ENCODE results near the gene IHH. TPM values are rescaled to one million over a fixed set of nuclear protein-coding genes. Genes with fewer than 3 reads are reported as not detected.

Gene IHH
- total RNA-seq, 1 donor from 2014 or later: 10.8 TPM

DNA sequence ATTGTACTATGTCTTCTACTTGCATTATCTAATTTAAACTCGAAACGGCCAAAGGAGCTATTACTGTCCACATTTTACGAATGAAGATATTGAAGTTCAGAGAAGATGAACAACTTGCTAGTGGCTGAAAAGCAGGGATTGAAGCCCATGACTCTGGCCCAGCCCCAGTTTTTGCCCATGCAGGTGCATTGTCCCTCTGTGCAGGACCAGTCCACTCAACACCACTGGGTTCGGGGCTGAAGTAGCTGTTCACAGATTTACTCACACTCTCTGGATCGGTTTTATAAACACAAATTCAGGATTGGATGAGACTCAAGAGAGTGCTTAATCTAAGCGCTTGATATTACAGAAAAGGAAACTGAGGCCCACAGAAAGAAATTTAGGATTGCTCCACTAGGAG lies 1.4 kb upstream of the IHH start:
- DNase-seq (ENCODE audit: extremely low spot score, unreplicated experiment): no peak
- Mint-ChIP-seq H3K27me3 (peaks cover 85% of the 10 kb centered on the region), H3K9me3 (no peaks in the 10 kb centered on the region), H3K36me3 (no peaks in the 10 kb centered on the region), H3K4me3 (peak overlapping the region; percentile 31), H3K27ac (no peak overlapping the region), H3K4me1 (ENCODE audit: unreplicated experiment) (no peaks in the 10 kb centered on the region)
- TF ChIP-seq, protein P1, sequence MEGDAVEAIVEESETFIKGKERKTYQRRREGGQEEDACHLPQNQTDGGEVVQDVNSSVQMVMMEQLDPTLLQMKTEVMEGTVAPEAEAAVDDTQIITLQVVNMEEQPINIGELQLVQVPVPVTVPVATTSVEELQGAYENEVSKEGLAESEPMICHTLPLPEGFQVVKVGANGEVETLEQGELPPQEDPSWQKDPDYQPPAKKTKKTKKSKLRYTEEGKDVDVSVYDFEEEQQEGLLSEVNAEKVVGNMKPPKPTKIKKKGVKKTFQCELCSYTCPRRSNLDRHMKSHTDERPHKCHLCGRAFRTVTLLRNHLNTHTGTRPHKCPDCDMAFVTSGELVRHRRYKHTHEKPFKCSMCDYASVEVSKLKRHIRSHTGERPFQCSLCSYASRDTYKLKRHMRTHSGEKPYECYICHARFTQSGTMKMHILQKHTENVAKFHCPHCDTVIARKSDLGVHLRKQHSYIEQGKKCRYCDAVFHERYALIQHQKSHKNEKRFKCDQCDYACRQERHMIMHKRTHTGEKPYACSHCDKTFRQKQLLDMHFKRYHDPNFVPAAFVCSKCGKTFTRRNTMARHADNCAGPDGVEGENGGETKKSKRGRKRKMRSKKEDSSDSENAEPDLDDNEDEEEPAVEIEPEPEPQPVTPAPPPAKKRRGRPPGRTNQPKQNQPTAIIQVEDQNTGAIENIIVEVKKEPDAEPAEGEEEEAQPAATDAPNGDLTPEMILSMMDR (conservative IDR thresholded peaks at IDR 0.05): no peak

DNA sequence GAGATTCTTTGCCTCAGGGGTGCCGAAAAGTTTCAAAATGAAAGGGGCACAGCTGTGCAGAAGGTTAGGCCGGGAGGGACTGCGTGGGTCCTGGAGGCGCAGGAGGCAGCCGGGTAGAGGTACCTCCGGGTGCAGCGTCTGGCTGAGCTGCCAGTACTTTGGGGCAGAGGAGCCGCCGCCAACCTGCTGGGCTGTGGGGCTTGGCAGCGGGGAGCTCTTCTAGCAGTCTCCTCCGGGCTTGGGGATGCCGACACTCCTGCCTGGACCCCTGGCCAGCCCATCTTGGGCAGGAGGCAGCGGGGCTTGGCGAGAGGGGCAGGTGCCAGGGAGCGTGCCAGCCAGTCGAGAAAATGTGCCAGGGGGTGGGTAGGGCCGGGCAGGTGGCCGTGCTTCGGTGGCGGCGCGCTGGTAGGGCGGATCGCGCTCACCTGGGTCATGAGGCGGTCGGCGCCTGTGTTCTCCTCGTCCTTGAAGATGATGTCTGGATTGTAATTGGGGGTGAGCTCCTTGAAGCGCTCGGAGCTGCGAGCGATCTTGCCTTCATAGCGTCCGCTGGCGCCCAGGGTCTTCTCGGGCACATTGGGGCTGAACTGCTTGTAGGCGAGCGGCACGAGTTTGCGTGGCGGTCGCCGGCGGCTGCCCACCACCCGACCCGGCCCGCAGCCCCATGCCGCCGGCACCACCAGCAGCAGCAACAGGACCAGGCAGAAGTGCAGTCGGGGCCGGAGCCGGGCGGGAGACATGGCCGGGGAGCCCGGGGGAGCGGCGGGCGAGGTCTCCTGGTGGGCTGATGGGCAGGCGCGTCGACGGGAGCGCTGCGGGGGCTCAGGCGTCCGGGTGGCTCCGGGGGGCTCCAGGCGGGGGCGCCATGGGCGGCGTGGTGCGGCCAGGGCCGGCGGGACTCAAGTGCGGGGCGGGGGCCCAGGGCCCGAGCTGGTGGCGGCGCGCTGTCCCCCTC lies 717 bp downstream of the IHH start:
- DNase-seq (ENCODE audit: extremely low spot score, unreplicated experiment): no peak

DNA sequence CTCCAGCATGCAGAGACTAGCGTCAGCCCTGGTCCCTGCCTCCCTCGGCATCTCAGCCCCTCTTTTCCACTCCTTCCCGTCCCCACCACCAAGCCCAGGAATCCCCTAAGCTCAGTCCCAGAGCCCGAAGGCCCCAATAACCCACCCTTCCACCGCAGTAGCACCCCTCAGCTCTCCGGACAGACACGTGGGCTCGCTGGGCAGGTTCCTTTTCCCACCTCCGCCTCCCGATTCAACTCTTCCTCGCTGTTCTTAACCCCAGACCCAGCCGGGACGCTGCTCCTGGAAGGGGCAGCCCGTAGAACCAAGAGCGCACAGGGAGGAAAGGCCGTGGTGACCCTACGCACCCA lies 1.4 kb downstream of the IHH start:
- no peak for DNase-seq (ENCODE audit: extremely low spot score, unreplicated experiment)
- peaks cover 87% of the 10 kb centered on the region for H3K27me3 Mint-ChIP-seq

More for the DNA sequence above, 717 bp downstream of the IHH start:
- peak overlapping the region; percentile 81 for H3K4me3 Mint-ChIP-seq
- H3K36me3 Mint-ChIP-seq: no peaks in the 10 kb centered on the region
- H3K4me1 Mint-ChIP-seq (ENCODE audit: unreplicated experiment): no peaks in the 10 kb centered on the region
- peaks cover 87% of the 10 kb centered on the region for H3K27me3 Mint-ChIP-seq
- no peaks in the 10 kb centered on the region for H3K9me3 Mint-ChIP-seq
- TF ChIP-seq, protein P1 (conservative IDR thresholded peaks at IDR 0.05): no peak
- H3K27ac Mint-ChIP-seq: no peak overlapping the region

DNA sequence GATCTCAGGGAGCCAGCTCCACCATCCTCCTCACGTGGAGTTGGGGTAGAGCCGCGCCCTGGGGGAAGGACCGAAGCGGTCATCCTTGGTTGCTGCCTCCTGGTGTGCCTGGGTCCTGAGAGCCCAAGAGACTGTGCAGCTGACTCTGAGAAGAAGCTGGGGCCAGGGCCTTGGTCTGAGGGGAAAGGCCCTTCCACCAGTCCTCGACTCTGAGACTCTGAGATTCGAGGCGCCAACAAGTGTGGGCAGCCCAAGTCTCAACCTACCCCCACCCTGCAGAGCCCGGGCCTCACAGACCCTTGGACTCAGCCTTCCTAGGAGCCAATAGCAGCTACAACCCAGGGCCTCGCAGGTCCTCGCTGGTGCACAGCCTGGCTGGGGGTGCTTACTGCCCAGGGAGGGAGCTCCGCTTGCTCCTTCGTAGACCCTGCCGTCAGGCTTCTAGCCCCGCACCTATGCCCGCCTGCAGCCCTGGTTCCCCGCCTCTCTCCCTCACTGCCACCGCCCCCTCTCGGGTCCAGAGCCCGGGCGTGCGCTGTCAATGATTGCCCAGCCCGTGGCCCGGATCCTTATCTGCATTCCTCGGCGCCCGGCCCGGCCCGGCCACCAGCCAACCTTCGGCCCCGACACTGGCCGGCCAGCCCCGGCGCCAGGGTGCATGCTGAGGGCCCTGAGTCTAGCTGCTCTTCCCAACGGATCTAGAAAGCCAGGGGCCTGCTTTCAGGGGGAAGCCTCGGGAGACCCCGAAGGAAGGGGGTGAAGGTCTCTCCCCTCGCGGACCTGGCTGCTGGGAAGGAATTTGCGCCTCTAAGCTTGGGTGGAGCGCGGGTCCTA lies 2.0 kb downstream of the IHH start:
- Mint-ChIP-seq H3K36me3 (no peaks in the 10 kb centered on the region), H3K4me1 (ENCODE audit: unreplicated experiment) (no peaks in the 10 kb centered on the region), H3K9me3 (no peaks in the 10 kb centered on the region), H3K27ac (peak overlapping the region; percentile 66), H3K4me3 (peak overlapping the region; percentile 81), H3K27me3 (peaks cover 87% of the 10 kb centered on the region)
- DNase-seq (ENCODE audit: extremely low spot score, unreplicated experiment): no peak
- TF ChIP-seq, protein P1 (conservative IDR thresholded peaks at IDR 0.05): no peak

More for the DNA sequence above, 1.4 kb downstream of the IHH start:
- no peaks in the 10 kb centered on the region for H3K36me3 Mint-ChIP-seq
- no peaks in the 10 kb centered on the region for H3K4me1 Mint-ChIP-seq (ENCODE audit: unreplicated experiment)
- H3K9me3 Mint-ChIP-seq: no peaks in the 10 kb centered on the region
- TF ChIP-seq, protein P1 (conservative IDR thresholded peaks at IDR 0.05): no peak
- peak overlapping the region; percentile 66 for H3K27ac Mint-ChIP-seq
- H3K4me3 Mint-ChIP-seq: peak overlapping the region; percentile 81

DNA sequence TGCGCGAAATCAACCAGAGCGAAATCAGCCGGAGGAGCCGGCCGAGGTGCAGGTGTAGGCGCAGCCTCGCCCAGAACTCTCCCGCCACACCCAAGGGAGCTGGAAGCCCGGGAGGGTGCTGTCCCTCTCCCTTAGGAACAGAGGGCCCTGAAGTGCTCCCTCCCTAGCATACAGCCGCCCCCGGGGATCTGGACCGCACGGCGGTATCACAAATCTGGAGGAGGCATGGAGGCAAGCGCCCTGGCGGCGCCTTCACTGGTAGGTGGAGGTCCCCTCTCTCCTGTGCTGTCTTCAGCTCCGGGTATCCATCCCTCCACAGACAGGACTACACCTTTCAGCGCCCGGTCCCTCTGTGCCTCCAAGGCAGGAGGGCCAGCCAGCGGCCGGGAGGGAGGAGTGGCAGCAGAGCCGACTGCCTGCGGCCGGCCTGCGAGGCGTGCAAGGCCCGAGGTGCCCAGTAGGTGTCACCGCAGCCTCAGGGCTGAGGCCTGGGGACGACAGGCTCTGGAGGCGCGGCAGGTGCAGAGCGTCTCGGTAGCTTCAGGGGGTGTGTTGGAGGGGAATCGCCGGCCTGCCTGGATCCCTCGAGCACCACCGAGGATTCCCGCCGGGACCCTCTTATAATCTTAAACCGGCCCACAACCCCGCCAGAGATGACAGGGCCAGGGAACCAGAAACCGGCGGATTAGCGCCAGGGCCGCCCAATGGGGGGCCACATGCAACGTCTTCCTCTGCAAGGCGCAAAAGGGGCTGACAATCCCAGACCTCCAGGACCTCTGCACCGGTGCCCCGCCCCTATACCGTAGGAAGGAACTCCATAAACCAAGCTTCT lies 2.8 kb downstream of the IHH start:
- DNase-seq (ENCODE audit: extremely low spot score, unreplicated experiment): no peak
- H3K36me3 Mint-ChIP-seq: no peaks in the 10 kb centered on the region
- H3K4me3 Mint-ChIP-seq: peak overlapping the region; percentile 78
- no peak overlapping the region for H3K27ac Mint-ChIP-seq
- peaks cover 85% of the 10 kb centered on the region for H3K27me3 Mint-ChIP-seq
- no peaks in the 10 kb centered on the region for H3K4me1 Mint-ChIP-seq (ENCODE audit: unreplicated experiment)
- H3K9me3 Mint-ChIP-seq: no peaks in the 10 kb centered on the region
- TF ChIP-seq, protein P1 (conservative IDR thresholded peaks at IDR 0.05): peak; percentile 89
